DOHH2 (cell line): ENCODE results near the gene CCDC71L.

Experiments
- H3F3A ChIP-seq: fragments of 200-600 bp; sonication (generic), shearing (Covaris generic); 2 replicates; pipeline ENCODE4 v1.6.0; 2016; ENCODE audit warnings: antibody characterized with exemption, mild to moderate bottlenecking; ENCODE audit not compliant: control insufficient read depth, insufficient read depth
- H3K27ac ChIP-seq: fragments of 200-600 bp; sonication (generic); 2 replicates; pipeline ENCODE4 v1.5.1; 2014; ENCODE audit warnings: low read depth, mild to moderate bottlenecking, low read length, moderate library complexity
- H3K27me3 ChIP-seq: fragments of 200-600 bp; sonication (generic); 2 replicates; pipeline ENCODE4 v1.6.1; 2014; ENCODE audit warnings: mild to moderate bottlenecking, low read length, mixed read lengths; ENCODE audit not compliant: control insufficient read depth
- H3K36me3 ChIP-seq: fragments of 200-600 bp; sonication (generic); 2 replicates; pipeline ENCODE4 v1.6.1; 2014; ENCODE audit warnings: mild to moderate bottlenecking, low read length, moderate library complexity, mixed read lengths; ENCODE audit not compliant: control insufficient read depth
- H3K4me1 ChIP-seq: fragments of 200-600 bp; sonication (generic); 2 replicates; pipeline ENCODE4 v1.6.1; 2014; ENCODE audit warnings: mild to moderate bottlenecking, low read length, mixed read lengths; ENCODE audit not compliant: control insufficient read depth
- H3K4me2 ChIP-seq: fragments of 200-600 bp; sonication (generic); 2 replicates; pipeline ENCODE4 v1.6.0; 2014; ENCODE audit warnings: mild to moderate bottlenecking, low read length, moderate library complexity
- H3K4me3 ChIP-seq: fragments of 200-600 bp; sonication (generic); 2 replicates; pipeline ENCODE4 v1.5.1; 2014; ENCODE audit warnings: mild to moderate bottlenecking, low read length, mixed read lengths
- H3K79me2 ChIP-seq: fragments of 200-600 bp; sonication (generic); 2 replicates; pipeline ENCODE4 v1.6.1; 2014; ENCODE audit warnings: mild to moderate bottlenecking, low read length, mixed read lengths; ENCODE audit not compliant: control insufficient read depth
- H3K9me2 ChIP-seq: fragments of 200-600 bp; sonication (generic); replicated peaks from 2 replicates; pipeline ENCODE4 v1.6.1; 2014; ENCODE audit warnings: mild to moderate bottlenecking, low read length, mixed read lengths; ENCODE audit not compliant: control insufficient read depth
- H3K9me3 ChIP-seq: fragments of 200-600 bp; sonication (generic); 2 replicates; pipeline ENCODE4 v1.6.1; 2014; ENCODE audit warnings: antibody characterized with exemption, low read length, mixed read lengths; ENCODE audit not compliant: control insufficient read depth, insufficient read depth
- H4K20me1 ChIP-seq: fragments of 200-600 bp; sonication (generic); 2 replicates; pipeline ENCODE4 v1.6.0; 2014; ENCODE audit warnings: low read depth, mild to moderate bottlenecking, antibody characterized with exemption, low read length, moderate library complexity; ENCODE audit not compliant: control insufficient read depth, insufficient read depth
- EZH2phosphoT487 ChIP-seq: fragments of 200-600 bp; sonication (generic); IDR thresholded peaks from 2 replicates; pipeline ENCODE4 v1.6.1; 2017; ENCODE audit warnings: borderline replicate concordance, mild to moderate bottlenecking, antibody characterized with exemption, low read length, moderate library complexity, mixed read lengths
- TF ChIP-seq, protein P1 (sequence below): fragments of 200-600 bp; sonication (generic); IDR thresholded peaks from one replicate; pipeline ENCODE4 v1.5.1; 2014; ENCODE audit warnings: antibody characterized with exemption, mild to moderate bottlenecking, low read depth, low read length; ENCODE audit not compliant: poor library complexity, severe bottlenecking

Gene CCDC71L

DNA sequence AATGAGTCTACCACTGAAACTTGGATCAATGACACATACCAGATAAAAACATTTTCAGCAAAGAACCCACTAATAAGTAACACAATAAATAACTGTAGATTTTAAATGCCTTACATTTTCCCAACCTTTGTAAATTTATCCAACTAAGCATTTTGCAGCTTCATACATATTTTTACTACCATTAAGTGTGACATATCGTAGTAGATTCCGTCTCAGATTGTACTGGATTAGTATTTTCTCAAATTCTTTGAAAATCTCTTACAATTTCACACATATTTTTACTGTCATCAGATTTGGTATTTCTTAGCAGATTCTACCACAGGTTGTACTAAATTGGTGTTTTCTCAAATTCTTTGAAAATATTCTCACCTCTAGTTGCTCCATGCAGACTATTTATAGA lies 26.0 kb downstream of the CCDC71L start:
- H3K4me2 ChIP-seq: no peak overlapping the region
- no peaks in the 10 kb centered on the region for H3K79me2 ChIP-seq
- no peak overlapping the region for H3K4me3 ChIP-seq
- H4K20me1 ChIP-seq: no peaks in the 10 kb centered on the region
- no peaks in the 10 kb centered on the region; the same call in 1 of the 2 replicates for H3K9me2 ChIP-seq
- no peak overlapping the region for H3K27ac ChIP-seq
- H3K4me1 ChIP-seq: peaks cover 5% of the 10 kb centered on the region; the same call in 1 of the 2 replicates
- H3K9me3 ChIP-seq: no peaks in the 10 kb centered on the region
- no peaks in the 10 kb centered on the region for H3F3A ChIP-seq
- no peaks in the 10 kb centered on the region for H3K36me3 ChIP-seq
- H3K27me3 ChIP-seq: peaks cover 17% of the 10 kb centered on the region
- TF ChIP-seq EZH2phosphoT487: no peak
- TF ChIP-seq, protein P1, sequence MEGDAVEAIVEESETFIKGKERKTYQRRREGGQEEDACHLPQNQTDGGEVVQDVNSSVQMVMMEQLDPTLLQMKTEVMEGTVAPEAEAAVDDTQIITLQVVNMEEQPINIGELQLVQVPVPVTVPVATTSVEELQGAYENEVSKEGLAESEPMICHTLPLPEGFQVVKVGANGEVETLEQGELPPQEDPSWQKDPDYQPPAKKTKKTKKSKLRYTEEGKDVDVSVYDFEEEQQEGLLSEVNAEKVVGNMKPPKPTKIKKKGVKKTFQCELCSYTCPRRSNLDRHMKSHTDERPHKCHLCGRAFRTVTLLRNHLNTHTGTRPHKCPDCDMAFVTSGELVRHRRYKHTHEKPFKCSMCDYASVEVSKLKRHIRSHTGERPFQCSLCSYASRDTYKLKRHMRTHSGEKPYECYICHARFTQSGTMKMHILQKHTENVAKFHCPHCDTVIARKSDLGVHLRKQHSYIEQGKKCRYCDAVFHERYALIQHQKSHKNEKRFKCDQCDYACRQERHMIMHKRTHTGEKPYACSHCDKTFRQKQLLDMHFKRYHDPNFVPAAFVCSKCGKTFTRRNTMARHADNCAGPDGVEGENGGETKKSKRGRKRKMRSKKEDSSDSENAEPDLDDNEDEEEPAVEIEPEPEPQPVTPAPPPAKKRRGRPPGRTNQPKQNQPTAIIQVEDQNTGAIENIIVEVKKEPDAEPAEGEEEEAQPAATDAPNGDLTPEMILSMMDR: no peak

DNA sequence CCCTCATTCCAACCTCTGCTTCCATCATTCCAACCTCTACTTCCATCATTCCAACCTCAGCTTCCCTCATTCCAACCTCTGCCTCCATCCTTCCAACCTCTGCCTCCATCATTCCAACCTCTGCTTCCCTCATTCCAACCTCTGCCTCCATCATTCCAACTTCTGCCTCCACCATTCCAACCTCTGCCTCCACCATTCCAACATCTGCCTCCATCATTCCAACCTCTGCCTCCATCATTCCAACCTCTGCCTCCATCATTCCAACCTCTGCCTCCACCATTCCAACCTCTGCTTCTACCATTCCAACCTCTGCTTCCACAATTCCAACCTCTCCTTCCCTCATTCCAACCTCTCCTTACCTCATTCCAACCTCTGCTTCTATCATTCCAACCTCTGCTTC lies 30.3 kb downstream of the CCDC71L start:
- no peaks in the 10 kb centered on the region for H3K4me1 ChIP-seq
- no peaks in the 10 kb centered on the region for H3K9me2 ChIP-seq
- no peak overlapping the region for H3K27ac ChIP-seq
- no peaks in the 10 kb centered on the region for H3K9me3 ChIP-seq
- H3K4me2 ChIP-seq: no peak overlapping the region
- H3K27me3 ChIP-seq: peaks cover 16% of the 10 kb centered on the region
- H3K36me3 ChIP-seq: no peaks in the 10 kb centered on the region
- no peaks in the 10 kb centered on the region for H4K20me1 ChIP-seq
- no peaks in the 10 kb centered on the region for H3F3A ChIP-seq
- no peak overlapping the region for H3K4me3 ChIP-seq
- TF ChIP-seq EZH2phosphoT487: no peak
- TF ChIP-seq, protein P1: no peak
- H3K79me2 ChIP-seq: no peaks in the 10 kb centered on the region

DNA sequence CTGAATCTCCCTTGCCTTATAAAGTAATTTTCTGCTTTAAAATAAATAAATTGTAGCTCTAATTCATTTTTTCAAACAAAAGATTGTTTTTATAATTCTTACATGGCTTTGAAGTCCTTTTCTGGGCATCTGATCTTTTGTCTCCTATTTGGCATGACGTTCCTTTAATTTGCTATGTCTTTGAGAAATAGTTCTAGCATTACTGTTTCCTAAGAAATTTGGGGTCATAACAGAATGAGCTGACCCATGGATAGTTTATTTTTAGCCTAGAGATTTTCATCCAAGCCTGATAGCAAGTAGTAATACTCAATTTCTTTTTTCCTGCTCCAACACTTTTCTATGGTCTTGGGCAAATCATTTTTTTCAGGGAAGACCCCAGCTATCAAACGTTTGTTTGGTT lies 31.4 kb downstream of the CCDC71L start:
- H3K36me3 ChIP-seq: no peaks in the 10 kb centered on the region
- H3K79me2 ChIP-seq: no peaks in the 10 kb centered on the region
- no peak for TF ChIP-seq EZH2phosphoT487
- TF ChIP-seq, protein P1: no peak
- no peaks in the 10 kb centered on the region for H3K9me3 ChIP-seq
- peaks cover 12% of the 10 kb centered on the region for H3K27me3 ChIP-seq
- no peaks in the 10 kb centered on the region for H4K20me1 ChIP-seq
- no peaks in the 10 kb centered on the region for H3K4me1 ChIP-seq
- no peak overlapping the region for H3K4me2 ChIP-seq
- no peak overlapping the region for H3K4me3 ChIP-seq
- no peaks in the 10 kb centered on the region for H3F3A ChIP-seq
- no peak overlapping the region for H3K27ac ChIP-seq
- no peaks in the 10 kb centered on the region for H3K9me2 ChIP-seq
